HG03097 (cell line): ENCODE measurements around the gene ZFHX3.

Experiments
- ATAC-seq: cut with Tn5 transposase; IDR thresholded peaks from one replicate; pipeline ENCODE4 v1.9.1; 2021; ENCODE audit not compliant: unreplicated experiment, low FRiP score

The ZFHX3 gene

GRCh38 chr16:72937916-72938794, 109.8 kb downstream of the ZFHX3 start:
- ATAC-seq, result no peak

GRCh38 chr16:72937360-72937759, 110.6 kb downstream of the ZFHX3 start:
- no peak for ATAC-seq

DNA sequence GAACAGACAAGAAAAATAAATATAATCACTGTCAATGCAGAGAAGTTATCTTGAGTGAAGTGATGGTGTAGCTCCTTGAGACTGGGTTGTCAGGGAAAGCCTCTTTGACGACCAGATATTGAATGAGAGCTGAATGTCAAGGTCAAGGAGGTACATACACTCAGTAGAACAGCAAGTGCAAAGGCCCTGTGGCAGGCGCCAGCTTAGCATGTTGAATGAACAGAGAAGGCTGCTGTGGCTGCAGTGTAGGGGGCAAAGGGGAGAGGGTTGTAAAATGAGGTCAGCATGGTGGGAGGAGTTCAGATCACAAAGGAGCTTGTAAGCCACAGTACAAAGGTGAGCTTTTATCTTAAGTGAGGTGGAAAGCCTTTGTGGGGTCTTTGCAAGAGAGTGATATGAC, 111.5 kb downstream of the ZFHX3 start:
- no peak for ATAC-seq

- no peak for ATAC-seq
Measured at GRCh38 chr16:72935896-72936295, 112.0 kb downstream of the ZFHX3 start.

DNA sequence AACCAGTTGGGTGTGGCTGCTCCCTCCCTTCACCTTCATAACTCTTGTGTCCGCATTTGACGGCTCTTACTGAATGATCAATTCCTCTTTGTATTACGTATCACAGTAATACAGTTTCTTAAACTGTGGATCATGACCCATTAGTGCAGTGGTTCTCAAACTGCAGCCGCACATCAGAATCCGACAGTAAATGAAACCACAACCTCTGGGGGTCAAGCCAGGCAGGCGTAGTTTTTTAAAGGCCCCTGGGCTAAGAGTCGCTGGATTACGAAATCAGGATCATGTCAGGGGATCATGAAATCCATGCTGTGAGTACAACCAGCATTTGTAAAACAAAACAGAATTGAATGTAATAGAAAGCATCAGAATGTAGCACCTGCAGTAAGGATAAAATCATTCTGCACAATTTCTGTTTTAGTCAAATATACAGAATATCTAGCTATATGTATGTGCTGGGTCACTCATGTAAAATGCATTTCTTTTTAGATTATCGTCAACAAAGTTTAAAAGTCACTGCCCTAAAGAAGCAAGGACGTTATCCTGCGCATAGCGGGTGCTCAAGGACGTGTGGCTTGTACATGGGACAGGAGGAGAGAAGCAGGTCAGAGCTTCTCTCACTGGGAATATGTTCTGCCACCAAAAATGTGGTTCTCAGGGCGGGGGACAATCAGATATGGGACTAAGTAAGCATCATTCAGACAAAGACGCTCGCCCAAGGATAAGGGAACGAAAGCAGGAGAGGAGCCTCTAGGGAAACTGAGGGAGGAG, 113.1 kb downstream of the ZFHX3 start:
- ATAC-seq, result no peak

GRCh38 chr16:72932677-72933335, 115.1 kb downstream of the ZFHX3 start:
- no peak for ATAC-seq

GRCh38 chr16:72932050-72932449, 115.9 kb downstream of the ZFHX3 start:
- no peak for ATAC-seq

- ATAC-seq, result no peak
Measured at GRCh38 chr16:72930396-72930795, 117.5 kb downstream of the ZFHX3 start.

DNA sequence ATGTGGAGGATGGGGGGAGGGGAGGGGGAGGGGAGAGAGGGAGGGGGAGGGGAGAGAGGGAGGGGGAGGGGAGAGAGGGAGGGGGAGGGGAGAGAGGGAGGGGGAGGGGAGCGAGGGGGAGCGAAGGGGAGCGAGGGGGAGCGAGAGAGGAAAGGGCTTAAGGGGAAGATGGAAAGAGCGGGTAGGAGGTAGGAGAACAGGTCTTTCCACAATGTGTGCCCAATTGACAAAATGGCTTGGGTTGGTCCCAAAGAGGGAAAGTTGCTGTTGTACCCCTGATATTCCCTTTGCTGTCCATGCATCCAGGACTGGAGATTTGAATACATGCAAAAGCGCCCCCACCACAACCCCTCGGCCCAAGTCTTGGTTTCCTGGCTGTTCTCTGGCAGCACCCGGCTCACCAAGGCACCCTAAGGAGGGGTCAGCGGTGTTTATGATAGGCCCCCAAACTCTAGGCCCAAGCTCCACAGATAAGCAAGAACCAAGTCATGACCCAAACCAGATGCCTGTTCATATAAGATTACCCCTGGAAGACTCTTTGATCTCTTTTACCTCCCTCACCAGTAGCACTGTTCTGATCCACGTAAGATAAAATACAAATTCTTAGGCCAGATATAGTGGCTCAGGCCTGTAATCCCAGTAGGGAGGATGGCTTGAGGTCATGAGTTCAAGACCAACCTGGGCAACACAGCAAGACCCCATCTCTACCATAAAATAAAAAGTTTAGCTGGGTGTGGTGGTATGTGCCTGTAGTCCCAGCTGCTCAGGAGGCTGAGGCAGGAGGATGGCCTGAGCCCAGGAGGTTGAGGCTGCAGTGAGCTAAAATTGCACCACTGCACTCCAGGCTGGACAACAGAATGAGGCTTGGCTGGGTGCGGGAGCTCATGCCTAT, 119.6 kb downstream of the ZFHX3 start:
- ATAC-seq, result no peak

DNA sequence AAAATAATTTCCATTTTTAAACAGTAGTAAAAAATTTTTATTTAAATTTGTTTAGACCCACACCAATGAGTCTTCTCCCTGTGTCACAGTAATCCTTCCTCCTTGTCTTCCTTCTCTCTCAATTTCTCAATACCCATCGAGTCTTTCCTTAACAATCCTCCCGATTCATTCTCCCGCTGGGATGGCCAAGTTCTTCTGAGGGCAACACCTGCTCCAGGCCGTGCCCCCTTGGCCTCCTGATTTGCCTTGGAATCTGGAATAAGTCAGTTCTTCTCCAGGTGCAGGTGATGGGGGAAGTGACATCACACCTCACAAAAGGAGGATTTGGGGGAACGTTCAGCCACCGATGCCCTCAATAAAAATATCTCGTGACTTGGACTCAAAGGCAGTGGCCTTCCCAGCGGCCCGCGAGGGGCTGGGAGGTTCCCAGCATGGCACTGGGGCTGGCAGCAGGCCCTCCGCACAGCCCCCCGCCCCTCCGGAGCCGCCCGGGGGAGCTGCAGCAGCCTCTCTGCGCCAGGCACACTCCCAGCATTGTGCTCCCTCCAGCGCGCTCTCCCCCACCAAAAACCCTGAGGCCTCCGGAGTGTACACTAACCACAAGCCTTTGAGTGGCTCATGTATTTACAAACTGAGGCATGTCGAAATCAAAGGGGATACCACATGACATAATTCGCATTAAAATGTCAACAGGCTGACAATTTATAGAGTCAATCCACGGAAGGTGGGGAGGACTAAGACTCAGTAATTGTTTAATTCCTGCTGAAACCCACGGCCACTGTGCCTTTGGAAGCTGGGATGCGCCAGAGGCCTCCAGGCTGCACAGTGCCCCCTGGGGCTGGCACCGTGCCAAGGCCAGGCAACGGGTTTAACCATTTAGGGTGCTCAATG, 120.5 kb downstream of the ZFHX3 start:
- no peak for ATAC-seq

GRCh38 chr16:72926177-72927070, 121.5 kb downstream of the ZFHX3 start:
- no peak for ATAC-seq

- no peak for ATAC-seq
Measured at GRCh38 chr16:72925631-72925979, 122.3 kb downstream of the ZFHX3 start.

DNA sequence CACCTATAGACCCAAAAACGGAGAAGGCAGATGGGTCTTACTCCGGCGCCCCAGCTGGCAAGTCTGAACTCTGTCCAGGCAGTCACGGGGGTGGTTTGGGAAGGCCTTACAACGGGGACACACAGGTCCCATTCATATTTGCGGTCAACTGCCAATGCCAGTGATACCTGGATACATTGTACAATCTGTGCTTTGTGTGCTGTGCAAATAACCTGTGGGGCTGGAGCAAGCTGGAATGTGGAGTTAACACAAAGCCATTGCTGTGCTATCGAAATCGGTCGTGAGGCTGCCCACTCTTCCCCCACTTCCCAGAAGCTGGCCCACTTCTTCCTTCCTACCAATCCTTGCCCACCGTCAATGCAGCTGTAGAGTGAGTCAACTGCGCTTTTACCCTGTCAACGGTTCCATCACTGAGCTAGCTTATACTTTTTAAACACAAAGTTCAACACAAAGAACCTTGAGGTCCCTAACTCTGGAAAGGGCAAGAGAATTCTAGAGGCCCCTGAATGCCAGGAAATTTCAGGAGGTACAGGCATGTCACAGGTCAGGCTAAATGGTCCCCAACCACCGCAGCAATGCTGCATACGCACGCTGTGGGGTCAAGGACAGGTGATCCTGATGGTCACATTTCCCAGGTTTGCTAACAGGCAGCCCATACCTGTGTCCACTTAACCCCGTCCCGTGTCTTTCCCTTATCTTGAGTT, 122.8 kb downstream of the ZFHX3 start:
- ATAC-seq, result no peak

DNA sequence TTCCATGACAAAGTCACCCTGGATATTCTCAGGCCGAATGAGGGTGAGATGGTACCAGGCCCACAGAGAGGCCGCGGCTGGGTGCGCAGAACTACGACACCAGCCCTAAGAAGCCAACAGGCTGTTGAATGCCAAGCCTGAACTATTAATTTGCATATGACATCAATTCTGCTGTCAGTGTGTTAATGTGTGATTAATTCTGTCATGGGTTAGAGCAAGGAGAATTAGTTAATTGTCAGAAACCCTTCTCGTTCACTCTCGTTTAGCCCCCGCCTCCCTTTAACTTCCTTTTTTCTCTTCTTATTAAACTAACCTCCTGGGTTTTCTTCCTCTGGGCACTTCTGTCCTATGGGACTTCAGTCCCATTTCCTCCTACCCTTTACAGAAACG, 123.4 kb downstream of the ZFHX3 start:
- ATAC-seq, result no peak

GRCh38 chr16:72923757-72924156, 124.2 kb downstream of the ZFHX3 start:
- ATAC-seq, result no peak

GRCh38 chr16:72922714-72923113, 125.2 kb downstream of the ZFHX3 start:
- ATAC-seq, result no peak

DNA sequence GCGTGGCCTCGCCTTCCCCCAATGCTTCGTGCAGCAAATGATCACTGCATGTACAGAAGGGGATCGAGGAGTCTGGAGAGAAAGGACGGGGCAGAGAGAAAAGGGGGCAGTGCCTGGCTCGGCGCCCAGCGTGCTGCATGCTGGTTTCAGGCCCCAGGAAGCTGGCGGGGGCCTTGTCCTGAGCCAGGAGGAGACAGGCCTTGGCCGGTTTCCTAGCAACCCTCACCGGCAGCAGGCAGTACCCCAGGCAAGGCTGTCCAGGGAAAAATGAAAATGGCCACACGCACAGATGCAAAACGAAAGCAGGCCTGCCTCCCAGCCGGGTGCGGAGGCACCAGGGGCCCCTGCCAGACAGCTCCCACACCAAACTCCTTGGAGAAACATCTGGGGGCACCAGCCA, 126.3 kb downstream of the ZFHX3 start:
- ATAC-seq, result no peak

GRCh38 chr16:72921106-72921505, 126.8 kb downstream of the ZFHX3 start:
- no peak for ATAC-seq
